ENCODE measurements around the gene HLX.

Gene HLX

DNA sequence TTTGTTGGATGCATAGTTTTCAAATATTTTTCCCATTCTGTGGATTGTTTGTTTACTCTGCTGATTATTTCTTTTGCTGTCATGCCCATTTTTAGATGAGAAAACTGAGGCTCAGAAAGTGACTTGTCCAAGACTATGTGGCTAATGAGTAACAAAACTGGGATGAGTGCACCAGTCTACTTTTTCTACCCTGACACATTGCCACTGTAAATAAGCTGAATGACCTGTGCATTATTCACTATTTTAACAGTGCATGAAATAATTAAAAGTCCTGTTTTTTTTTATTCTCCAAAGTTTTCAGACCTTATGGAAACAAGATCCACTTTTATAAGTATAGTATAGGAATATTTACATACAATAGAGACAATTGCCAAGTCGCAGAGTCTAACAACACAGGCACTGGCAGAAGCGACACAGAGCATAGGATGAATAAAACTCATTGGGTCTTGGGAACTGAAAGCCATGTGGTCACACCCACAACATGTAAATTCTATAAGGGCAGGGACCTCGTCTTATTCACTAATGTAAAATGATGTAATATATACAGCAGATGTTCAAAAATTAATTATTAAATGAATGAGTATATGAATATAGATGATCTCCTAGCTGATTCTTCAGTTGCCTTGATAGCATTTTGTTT, 45.2 kb downstream of the HLX start:
- DNase-seq (ENCODE audit: low read depth in 2 of 2): no peak

DNA sequence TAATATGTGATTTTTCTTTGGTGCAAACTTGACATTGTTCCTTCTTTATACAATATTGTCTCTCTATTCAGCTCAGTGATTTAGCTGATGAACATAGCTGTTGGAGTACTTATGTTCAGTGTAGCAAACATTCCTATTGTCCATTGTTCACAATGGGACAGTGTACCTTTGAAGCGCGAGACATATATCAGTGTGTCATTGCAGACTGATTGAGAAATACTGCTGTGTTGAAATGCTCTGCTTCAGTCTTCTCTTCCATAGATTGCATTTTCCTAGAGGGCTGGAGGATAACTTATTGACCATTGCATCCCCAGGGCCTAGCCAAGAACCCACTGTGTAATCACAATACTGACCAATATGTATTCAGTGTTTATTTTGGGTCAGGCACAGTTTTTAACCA, 46.5 kb downstream of the HLX start:
- DNase-seq (ENCODE audit: low read depth in 2 of 2): no peak

DNA sequence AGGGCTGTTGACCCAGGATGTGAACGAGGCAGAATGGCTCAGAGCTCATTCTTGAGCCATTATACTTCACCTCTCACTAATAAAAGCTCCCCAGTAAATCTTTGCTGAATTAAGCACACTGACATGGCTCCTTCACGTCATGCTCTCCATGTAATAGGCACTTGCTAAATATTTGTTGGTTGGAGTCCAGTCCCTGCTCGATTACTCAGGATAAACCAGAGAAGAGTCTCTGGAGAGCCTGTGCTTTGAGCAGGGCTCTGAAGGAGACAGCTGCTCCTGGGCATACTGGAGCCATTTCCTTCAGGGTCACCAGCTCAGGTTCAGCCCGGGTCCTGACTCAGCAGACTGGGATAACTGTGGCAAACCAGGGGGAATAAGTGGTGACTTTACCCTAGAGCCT, 46.9 kb downstream of the HLX start:
- DNase-seq (ENCODE audit: low read depth in 2 of 2): no peak

DNA sequence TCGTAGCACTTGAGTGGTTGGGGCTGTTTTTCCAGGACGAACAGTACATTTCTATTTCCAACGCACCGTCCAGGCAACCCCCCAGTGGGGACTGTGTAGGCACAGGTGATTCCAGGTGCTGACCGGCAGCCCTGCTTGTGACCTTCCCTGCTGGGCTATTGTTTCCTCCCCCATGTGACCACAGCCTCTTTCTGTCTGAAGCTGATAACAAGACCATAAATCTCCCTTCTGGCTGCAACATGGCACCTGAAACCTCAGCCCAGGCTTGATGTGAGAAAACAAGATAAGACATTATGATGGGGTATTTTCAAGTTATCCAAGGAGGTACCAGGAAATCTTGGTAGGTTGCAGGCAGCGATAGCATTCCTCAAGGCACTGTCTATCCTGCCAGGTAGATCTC, 48.2 kb downstream of the HLX start:
- no peak for DNase-seq (ENCODE audit: low read depth in 2 of 2)

DNA sequence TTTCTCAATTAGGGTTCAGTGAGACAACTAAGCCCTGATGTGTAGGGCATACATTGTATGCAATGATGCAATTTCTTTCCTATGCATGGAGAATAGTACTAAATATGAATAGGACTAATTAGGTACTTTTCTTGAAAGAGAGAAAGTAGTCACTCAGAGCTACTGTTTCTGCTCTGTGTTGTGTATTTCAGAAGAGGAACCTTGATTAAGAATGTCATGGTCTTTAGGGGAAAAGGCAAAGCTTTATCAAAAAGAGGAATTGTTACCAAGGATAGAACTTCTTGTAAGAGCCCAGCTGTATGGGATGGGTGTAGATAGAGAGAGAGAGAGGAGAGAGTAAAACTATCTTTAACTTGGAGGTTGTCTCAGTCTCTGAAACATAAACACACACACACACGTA, 49.1 kb downstream of the HLX start:
- no peak for DNase-seq (ENCODE audit: low read depth in 2 of 2)

DNA sequence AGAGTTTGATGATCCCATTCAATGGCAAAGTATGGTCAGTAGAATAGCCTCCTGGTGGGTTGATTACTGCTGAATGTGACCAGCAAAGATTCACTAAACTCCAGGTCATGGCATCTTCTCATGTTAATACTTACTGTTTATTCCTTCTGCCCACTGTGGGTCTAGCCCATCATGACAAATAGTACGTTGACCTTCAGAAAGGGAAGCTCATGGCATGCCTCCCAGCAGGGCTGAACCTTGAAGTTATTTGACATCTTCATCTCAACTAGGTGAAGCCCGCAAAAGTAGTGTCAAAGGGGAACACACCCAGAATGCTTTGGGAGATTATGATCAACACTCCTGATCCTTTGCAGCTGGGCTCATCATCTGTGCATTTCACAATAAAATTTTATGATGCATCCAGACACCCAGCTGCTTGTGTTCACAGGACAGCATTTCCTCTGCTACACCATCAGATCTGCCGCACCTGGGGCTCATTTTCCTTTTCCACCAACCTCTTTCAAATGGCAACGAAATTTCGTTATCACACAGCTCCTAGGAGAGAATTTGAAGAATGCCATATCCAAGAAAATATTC, 49.6 kb downstream of the HLX start:
- DNase-seq (ENCODE audit: low read depth in 2 of 2): no peak

DNA sequence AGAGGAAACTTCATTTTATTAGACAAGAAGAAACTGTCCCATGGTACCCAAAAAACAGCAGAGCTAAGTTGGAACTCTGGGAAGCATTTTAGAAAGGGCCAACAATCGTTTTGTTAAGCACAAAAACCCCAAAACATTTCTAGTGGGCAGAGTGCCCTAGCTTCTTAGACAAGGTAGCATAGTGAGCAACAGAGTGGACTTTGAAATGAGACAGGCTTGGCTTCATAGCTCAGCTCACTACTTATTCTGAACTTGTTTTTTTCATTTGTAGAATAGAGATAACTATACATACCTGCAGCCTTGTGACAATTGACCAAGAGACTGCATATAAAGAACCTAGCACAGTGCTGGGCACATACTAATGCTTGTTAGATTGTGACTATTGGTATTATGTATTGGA, 50.1 kb downstream of the HLX start:
- no peak for DNase-seq (ENCODE audit: low read depth in 2 of 2)

All from stimulated activated CD8-positive, alpha-beta memory T cell treated with anti-CD3 and anti-CD28 coated beads, Interleukin-15, amount 100 ng/mL, for 48 hours (primary cell).